ENCODE data around the gene SMIM29. TPM values are rescaled to one million over a fixed set of nuclear protein-coding genes. Genes with fewer than 3 reads are reported as not detected.

SMIM29 gene
- total and polyA plus RNA-seq, 10 of the 15 experiments (the other 5 are each of a cell fraction or from before 2014, with no cell fraction given): 7.1 to 30.0 (median 16.2) TPM

DNA sequence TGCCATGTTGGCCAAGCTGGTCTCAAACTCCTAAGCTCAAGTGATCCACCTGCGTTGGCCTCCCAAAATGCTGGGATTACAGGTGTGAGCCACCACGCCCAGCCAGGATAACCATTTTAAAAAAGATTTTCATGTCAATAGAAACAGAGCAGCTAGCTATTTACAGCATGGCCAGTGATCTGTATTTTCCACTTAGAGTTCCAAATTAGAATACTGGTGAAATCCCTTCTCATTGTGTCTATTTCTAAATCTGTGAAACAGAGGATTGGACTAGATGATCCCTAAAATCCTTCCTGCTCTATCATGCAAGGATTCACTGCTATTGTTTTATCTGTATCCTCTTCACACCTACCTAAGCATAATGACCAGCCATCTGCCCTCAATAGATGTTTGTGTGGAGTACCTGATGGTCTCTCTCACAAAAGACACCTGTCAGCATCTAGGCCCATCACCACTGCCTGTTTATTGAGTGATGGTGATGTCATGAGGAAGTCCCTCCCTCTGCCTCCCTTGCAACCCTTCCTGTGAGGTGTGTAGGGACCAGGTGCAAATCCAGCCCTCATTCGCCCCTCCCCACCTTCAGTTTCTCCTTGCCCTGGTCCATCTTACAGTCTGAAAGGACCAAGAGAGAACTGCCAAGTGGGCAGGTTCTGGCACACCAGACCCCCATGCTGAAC, 26.5 kb upstream of the SMIM29 start:
- no peak overlapping the region for H3K4me3 ChIP-seq
- H3K27ac ChIP-seq (ENCODE audit: control insufficient read depth, insufficient read depth): no peak overlapping the region
- WGBS (ENCODE audit: insufficient coverage, insufficient replicate concordance, low lambda C conversion rate, missing lambda C conversion rate): 81% methylated on average over 3 of the region's 3 CpGs
- BruUV-seq (replicated peaks): no TSS peak
- H3K27me3 ChIP-seq (replicated peaks in 1 of 2; ENCODE audit: control insufficient read depth in 2 of 2, insufficient read depth in 2 of 2, low read length in 1 of 2): no peaks in the 10 kb centered on the region
- FAIRE-seq (no peak), DNase-seq (ENCODE audit: low read depth, low spot score) (no peak), ATAC-seq (peak; percentile 48)
- no peaks in the 10 kb centered on the region for H4K20me1 ChIP-seq (ENCODE audit: control insufficient read depth, insufficient read depth)
- H3K79me2 ChIP-seq (ENCODE audit: control insufficient read depth, insufficient read depth, low read length): no peaks in the 10 kb centered on the region
- TF ChIP-seq, protein P1, sequence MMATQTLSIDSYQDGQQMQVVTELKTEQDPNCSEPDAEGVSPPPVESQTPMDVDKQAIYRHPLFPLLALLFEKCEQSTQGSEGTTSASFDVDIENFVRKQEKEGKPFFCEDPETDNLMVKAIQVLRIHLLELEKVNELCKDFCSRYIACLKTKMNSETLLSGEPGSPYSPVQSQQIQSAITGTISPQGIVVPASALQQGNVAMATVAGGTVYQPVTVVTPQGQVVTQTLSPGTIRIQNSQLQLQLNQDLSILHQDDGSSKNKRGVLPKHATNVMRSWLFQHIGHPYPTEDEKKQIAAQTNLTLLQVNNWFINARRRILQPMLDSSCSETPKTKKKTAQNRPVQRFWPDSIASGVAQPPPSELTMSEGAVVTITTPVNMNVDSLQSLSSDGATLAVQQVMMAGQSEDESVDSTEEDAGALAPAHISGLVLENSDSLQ (IDR thresholded peaks at IDR 0.05): peak; percentile 34; the same call in 1 of the 2 replicates
- TF ChIP-seq CEBPB (IDR thresholded peaks at IDR 0.05; ENCODE audit: borderline replicate concordance in 1 of 2, low read depth in 2 of 2, low read length in 2 of 2): no peak
- no peak overlapping the region for H3K9ac ChIP-seq (ENCODE audit: control insufficient read depth, insufficient read depth, low read length)
- in situ Hi-C loops (cut with MboI): no loop called here
- SMC1A ChIA-PET (ENCODE audit: uncharacterized antibody, unreplicated experiment): interaction anchor here (1.0 to 1.5 kb wide), 3 partner anchors 26 to 140 kb away, joined by 3 to 5 read pairs (median 5); no protein-coding TSS in a partner anchor
- POLR2A ChIA-PET: interaction anchor here (0.5 to 0.7 kb wide), 3 partner anchors 16 to 1684 kb away, joined by 3 to 6 read pairs (median 4); no protein-coding TSS in a partner anchor
- intact Hi-C loops (cut with micrococcal nuclease; ENCODE audit: unreplicated experiment): no loop called here
- H3K36me3 ChIP-seq (ENCODE audit: control insufficient read depth in 2 of 2, insufficient read depth in 2 of 2, low read length in 1 of 2): peaks cover 0 to 5% of the 10 kb centered on the region in 2 experiments; a peak in 3 of 4 replicates
- no peaks in the 10 kb centered on the region for H3K9me3 ChIP-seq (replicated peaks; ENCODE audit: control insufficient read depth, insufficient read depth, low read length)
- H3K4me2 ChIP-seq (ENCODE audit: control insufficient read depth, insufficient read depth): no peak overlapping the region
- no peak overlapping the region for H2AFZ ChIP-seq (ENCODE audit: control insufficient read depth, low read depth, low read length)
- CTCF ChIA-PET: interaction anchor here (0.9 kb wide), 1 partner anchor 140 kb away, joined by 3 read pairs; no protein-coding TSS in a partner anchor
- RAD21 ChIA-PET (ENCODE audit: unreplicated experiment): interaction anchor here (0.7 kb wide), 3 partner anchors 23 to 530 kb away, joined by 3 to 5 read pairs (median 3); no protein-coding TSS in a partner anchor
- H3K4me1 ChIP-seq (ENCODE audit: control insufficient read depth, insufficient read depth, low read length): peaks cover 13% of the 10 kb centered on the region

DNA sequence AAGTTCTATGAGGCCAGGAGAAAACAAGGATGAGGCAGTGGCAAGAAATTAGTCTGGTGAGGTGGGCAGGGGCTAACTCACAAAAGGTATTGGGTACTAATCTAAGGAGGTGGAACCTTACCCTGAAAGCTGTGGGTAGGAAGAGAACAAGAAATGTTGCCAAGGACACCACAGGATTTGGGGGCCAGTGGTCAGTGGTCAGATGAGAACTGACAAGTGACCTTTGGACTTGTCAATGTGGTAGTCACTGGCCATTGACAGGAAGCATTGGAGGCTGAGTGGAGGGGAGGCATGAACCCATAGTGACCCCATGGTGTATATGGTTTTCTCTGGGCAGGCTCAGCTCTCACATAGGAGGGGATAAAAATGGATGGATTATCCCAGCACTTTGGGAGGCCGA, 25.3 kb upstream of the SMIM29 start:
- ChIA-PET RAD21 (ENCODE audit: unreplicated experiment) (interaction anchor here (1.5 kb wide), 1 partner anchor 25 kb away, joined by 4 read pairs; no protein-coding TSS in a partner anchor), CTCF (interaction anchor here (0.9 kb wide), 1 partner anchor 141 kb away, joined by 3 read pairs; no protein-coding TSS in a partner anchor), SMC1A (ENCODE audit: uncharacterized antibody, unreplicated experiment) (interaction anchor here (0.7 to 1.5 kb wide), 3 partner anchors 10 to 141 kb away, joined by 3 to 5 read pairs (median 3); no protein-coding TSS in a partner anchor), POLR2A (no interaction called here)
- no peak overlapping the region for H3K4me3 ChIP-seq
- 100% methylated on average over 1 of the region's 1 CpG for WGBS (ENCODE audit: insufficient coverage, insufficient replicate concordance, low lambda C conversion rate, missing lambda C conversion rate)
- DNase-seq (ENCODE audit: low read depth, low spot score): no peak
- FAIRE-seq: no peak
- H3K9me3 ChIP-seq (replicated peaks; ENCODE audit: control insufficient read depth, insufficient read depth, low read length): no peaks in the 10 kb centered on the region
- no peak overlapping the region for H3K27ac ChIP-seq (ENCODE audit: control insufficient read depth, insufficient read depth)
- BruUV-seq (replicated peaks): no TSS peak
- H4K20me1 ChIP-seq (ENCODE audit: control insufficient read depth, insufficient read depth): no peaks in the 10 kb centered on the region
- intact Hi-C loops (cut with micrococcal nuclease; ENCODE audit: unreplicated experiment) (no loop called here), in situ Hi-C loops (cut with MboI) (no loop called here)
- no peaks in the 10 kb centered on the region for H3K79me2 ChIP-seq (ENCODE audit: control insufficient read depth, insufficient read depth, low read length)
- no peak for ATAC-seq
- H3K4me2 ChIP-seq (ENCODE audit: control insufficient read depth, insufficient read depth): no peak overlapping the region
- no peaks in the 10 kb centered on the region for H3K27me3 ChIP-seq (replicated peaks in 1 of 2; ENCODE audit: control insufficient read depth in 2 of 2, insufficient read depth in 2 of 2, low read length in 1 of 2)
- H3K9ac ChIP-seq (ENCODE audit: control insufficient read depth, insufficient read depth, low read length): no peak overlapping the region
- H3K4me1 ChIP-seq (ENCODE audit: control insufficient read depth, insufficient read depth, low read length): peaks cover 13% of the 10 kb centered on the region
- H3K36me3 ChIP-seq (ENCODE audit: control insufficient read depth in 2 of 2, insufficient read depth in 2 of 2, low read length in 1 of 2): no peaks in the 10 kb centered on the region; a peak in 1 of 4 replicates
- H2AFZ ChIP-seq (ENCODE audit: control insufficient read depth, low read depth, low read length): no peak overlapping the region
- TF ChIP-seq, protein P2, sequence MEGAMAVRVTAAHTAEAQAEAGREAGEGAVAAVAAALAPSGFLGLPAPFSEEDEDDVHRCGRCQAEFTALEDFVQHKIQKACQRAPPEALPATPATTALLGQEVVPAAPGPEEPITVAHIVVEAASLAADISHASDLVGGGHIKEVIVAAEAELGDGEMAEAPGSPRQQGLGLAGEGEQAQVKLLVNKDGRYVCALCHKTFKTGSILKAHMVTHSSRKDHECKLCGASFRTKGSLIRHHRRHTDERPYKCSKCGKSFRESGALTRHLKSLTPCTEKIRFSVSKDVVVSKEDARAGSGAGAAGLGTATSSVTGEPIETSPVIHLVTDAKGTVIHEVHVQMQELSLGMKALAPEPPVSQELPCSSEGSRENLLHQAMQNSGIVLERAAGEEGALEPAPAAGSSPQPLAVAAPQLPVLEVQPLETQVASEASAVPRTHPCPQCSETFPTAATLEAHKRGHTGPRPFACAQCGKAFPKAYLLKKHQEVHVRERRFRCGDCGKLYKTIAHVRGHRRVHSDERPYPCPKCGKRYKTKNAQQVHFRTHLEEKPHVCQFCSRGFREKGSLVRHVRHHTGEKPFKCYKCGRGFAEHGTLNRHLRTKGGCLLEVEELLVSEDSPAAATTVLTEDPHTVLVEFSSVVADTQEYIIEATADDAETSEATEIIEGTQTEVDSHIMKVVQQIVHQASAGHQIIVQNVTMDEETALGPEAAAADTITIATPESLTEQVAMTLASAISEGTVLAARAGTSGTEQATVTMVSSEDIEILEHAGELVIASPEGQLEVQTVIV (IDR thresholded peaks at IDR 0.05; ENCODE audit: borderline replicate concordance, partially characterized antibody): no peak
- TF ChIP-seq MEF2B (IDR thresholded peaks at IDR 0.05; ENCODE audit: partially characterized antibody, poor library complexity, severe bottlenecking) (no peak), SMAD5 (IDR thresholded peaks at IDR 0.05; ENCODE audit: low read depth) (no peak), POLR2AphosphoS2 (IDR thresholded peaks at IDR 0.05; ENCODE audit: low read depth, low read length) (no peak), SREBF1 (IDR thresholded peaks at IDR 0.05; ENCODE audit: low read length) (no peak), ZNF217 (IDR thresholded peaks at IDR 0.05) (no peak), YY1 (IDR thresholded peaks at IDR 0.05; ENCODE audit: low read depth, low read length) (no peak)
- TF ChIP-seq, protein P3, sequence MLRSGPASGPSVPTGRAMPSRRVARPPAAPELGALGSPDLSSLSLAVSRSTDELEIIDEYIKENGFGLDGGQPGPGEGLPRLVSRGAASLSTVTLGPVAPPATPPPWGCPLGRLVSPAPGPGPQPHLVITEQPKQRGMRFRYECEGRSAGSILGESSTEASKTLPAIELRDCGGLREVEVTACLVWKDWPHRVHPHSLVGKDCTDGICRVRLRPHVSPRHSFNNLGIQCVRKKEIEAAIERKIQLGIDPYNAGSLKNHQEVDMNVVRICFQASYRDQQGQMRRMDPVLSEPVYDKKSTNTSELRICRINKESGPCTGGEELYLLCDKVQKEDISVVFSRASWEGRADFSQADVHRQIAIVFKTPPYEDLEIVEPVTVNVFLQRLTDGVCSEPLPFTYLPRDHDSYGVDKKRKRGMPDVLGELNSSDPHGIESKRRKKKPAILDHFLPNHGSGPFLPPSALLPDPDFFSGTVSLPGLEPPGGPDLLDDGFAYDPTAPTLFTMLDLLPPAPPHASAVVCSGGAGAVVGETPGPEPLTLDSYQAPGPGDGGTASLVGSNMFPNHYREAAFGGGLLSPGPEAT (IDR thresholded peaks at IDR 0.05; ENCODE audit: low read depth): no peak
